Nephron (organoid): ENCODE measurements around the gene EFR3B.
A peak's percentile ranks its signal among the peaks of the same experiment; 100 is the strongest.
"Not testable (repeated sequence)": the region's sequence is repeated elsewhere in the genome, so short reads cannot be mapped to it uniquely, and the experiment has no call there.

ENCODE experiments used
- H3K27ac Mint-ChIP-seq, 3 experiments: 2 replicates each; pipeline ENCODE4 v1.8.0; 2020; ENCODE audit warnings: mixed read lengths in 3 of 3, mild to moderate bottlenecking in 2 of 3, moderate library complexity in 1 of 3
- H3K27me3 Mint-ChIP-seq: 2 replicates; pipeline ENCODE4 v1.8.0; 2021; ENCODE audit warnings: low read depth, mild to moderate bottlenecking, moderate library complexity, mixed read lengths
- H3K36me3 Mint-ChIP-seq: 2 replicates; pipeline ENCODE4 v1.8.0; 2020; ENCODE audit warnings: low read depth, mixed read lengths
- H3K4me1 Mint-ChIP-seq: 2 replicates; pipeline ENCODE4 v1.8.0; 2020; ENCODE audit warnings: mixed read lengths
- H3K4me3 Mint-ChIP-seq, 3 experiments: 2 replicates each; pipeline ENCODE4 v1.8.0; 2020; ENCODE audit warnings: mild to moderate bottlenecking in 3 of 3, mixed read lengths in 3 of 3, moderate library complexity in 2 of 3
- H3K9me3 Mint-ChIP-seq: 2 replicates; pipeline ENCODE4 v1.8.0; 2020; ENCODE audit warnings: mixed read lengths
- TF ChIP-seq, protein P1 (sequence below), 3 experiments: fragments of 200-600 bp; sonication (generic); IDR thresholded peaks; one replicate each; pipeline ENCODE4 v1.5.0; 2021; ENCODE audit warnings: antibody characterized with exemption in 3 of 3; ENCODE audit not compliant: unreplicated experiment in 3 of 3

Gene EFR3B

DNA sequence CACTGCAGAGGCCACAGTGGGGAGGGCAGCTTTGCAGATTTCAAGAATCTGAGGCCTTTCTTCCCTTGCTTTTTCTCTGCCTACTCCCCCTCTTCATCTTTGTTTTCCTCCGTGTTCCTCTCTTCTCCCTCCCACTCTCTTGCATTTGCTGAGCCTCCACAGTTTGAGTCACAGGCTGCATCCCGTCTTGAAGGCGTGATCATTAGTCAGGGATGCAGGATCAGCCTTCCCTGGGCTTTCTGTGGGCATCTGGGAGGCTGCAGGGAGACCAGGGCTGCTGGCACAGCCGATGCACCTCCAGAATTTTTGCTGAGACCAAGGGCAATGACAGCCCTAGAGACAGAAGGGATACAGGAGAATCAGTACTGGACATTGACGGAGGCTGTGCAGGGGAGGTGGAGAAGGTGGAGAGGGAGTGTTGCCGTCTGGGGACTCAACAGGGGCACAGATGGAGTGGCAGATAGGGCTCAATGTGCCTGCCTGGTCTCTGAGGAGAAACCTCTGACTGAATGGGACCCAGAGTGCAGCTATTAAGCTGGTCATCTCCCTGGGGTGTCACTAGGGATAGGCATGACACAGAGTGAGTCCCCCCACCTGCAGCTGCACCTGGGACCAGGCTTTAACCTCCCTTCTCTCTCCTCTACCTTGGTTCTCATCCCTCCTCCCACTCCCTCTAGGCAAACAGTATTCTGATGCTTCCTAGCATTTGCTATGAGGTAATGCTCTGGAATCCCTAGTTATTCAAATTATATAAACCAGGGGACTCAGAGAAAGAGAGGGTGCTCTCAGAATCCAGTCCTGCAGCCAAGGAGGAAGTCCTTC, 41.2 kb upstream of the EFR3B start:
- H3K27me3 Mint-ChIP-seq, result peaks cover 7% of the 10 kb centered on the region
- H3K27ac Mint-ChIP-seq, result peak overlapping the region; percentile 41 to 85 (median 74)
- H3K9me3 Mint-ChIP-seq, result no peaks in the 10 kb centered on the region
- H3K36me3 Mint-ChIP-seq, result no peaks in the 10 kb centered on the region
- TF ChIP-seq, protein P1, sequence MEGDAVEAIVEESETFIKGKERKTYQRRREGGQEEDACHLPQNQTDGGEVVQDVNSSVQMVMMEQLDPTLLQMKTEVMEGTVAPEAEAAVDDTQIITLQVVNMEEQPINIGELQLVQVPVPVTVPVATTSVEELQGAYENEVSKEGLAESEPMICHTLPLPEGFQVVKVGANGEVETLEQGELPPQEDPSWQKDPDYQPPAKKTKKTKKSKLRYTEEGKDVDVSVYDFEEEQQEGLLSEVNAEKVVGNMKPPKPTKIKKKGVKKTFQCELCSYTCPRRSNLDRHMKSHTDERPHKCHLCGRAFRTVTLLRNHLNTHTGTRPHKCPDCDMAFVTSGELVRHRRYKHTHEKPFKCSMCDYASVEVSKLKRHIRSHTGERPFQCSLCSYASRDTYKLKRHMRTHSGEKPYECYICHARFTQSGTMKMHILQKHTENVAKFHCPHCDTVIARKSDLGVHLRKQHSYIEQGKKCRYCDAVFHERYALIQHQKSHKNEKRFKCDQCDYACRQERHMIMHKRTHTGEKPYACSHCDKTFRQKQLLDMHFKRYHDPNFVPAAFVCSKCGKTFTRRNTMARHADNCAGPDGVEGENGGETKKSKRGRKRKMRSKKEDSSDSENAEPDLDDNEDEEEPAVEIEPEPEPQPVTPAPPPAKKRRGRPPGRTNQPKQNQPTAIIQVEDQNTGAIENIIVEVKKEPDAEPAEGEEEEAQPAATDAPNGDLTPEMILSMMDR (IDR thresholded peaks at IDR 0.05; ENCODE audit: unreplicated experiment in 3 of 3), result no peak
- peak overlapping the region in 2 of 3 experiments; percentile 0 to 8 for H3K4me3 Mint-ChIP-seq
- peaks cover 26% of the 10 kb centered on the region for H3K4me1 Mint-ChIP-seq

DNA sequence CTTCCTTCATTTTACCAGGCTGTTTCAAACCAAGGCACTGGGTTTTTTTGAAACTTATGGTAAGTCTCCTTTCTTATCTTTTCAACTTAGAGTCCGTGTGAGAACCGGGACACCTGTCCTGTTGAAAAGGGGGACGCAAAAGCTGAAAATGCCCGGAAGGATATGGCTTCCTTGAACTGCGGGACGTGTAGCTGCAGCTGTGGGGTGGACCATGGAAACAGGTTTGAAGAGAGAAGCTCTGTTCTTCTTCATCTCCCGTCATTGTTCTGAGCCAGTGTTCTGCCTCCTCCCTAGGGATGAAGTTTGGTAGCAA, 40.6 kb upstream of the EFR3B start:
- Mint-ChIP-seq H3K4me3 (no peak overlapping the region), H3K27ac (peak overlapping the region in 2 of 3 experiments; percentile 12 to 85)

DNA sequence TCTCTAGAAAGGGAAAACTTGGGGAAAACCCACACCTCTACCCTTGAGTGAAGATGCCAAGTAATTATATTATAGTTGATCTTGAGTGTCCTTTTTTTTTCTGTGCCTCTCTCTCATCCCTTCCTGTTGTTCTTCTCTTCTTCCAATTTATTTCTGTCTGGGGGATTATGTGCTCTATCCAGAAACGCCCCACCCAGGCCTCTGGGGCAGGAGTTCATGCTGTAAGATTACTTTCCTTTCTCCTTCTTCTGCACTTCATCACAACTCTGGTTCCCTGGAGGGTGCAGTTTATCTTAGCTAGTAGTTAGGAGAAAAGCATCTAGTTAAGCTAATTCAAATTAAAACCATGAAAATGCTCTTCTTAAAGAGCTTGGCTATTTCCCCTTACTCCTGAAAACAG, 39.8 kb upstream of the EFR3B start:
- peak overlapping the region in 1 of 3 experiments; percentile 12 for H3K27ac Mint-ChIP-seq
- TF ChIP-seq, protein P1 (IDR thresholded peaks at IDR 0.05; ENCODE audit: unreplicated experiment in 3 of 3), result no peak

More for the DNA sequence above, 40.6 kb upstream of the EFR3B start:
- Mint-ChIP-seq H3K36me3 (no peaks in the 10 kb centered on the region), H3K27me3 (peaks cover 7% of the 10 kb centered on the region), H3K4me1 (peaks cover 26% of the 10 kb centered on the region), H3K9me3 (no peaks in the 10 kb centered on the region)
- TF ChIP-seq, protein P1 (IDR thresholded peaks at IDR 0.05; ENCODE audit: unreplicated experiment in 3 of 3), result no peak

DNA sequence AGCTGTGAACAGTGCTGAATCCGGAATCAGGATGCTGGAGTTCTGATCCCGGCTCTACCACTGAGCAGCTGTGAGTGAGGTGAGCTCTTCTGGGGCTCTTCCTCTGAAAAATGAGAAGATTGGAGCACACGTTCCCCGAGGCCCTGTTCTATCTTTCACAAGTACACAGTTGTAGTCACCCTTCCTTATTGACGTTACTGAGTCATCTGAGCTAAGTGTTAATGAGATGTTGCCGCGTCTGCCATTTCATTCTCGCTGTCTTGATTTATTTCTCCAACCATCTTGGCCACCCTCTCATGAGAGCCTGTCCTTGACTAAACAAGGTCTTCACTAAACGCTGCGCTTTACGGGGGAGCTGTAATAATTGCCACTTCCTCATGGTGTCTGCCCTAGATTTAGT, 31.9 kb upstream of the EFR3B start:
- no peaks in the 10 kb centered on the region for H3K36me3 Mint-ChIP-seq
- H3K4me3 Mint-ChIP-seq, result no peak overlapping the region
- TF ChIP-seq, protein P1 (IDR thresholded peaks at IDR 0.05; ENCODE audit: unreplicated experiment in 3 of 3), result no peak
- H3K4me1 Mint-ChIP-seq, result peaks cover 7% of the 10 kb centered on the region
- no peaks in the 10 kb centered on the region for H3K9me3 Mint-ChIP-seq
- H3K27me3 Mint-ChIP-seq, result peaks cover 4% of the 10 kb centered on the region
- H3K27ac Mint-ChIP-seq, result peak overlapping the region in 1 of 3 experiments; percentile 10

More for the DNA sequence above, 39.8 kb upstream of the EFR3B start:
- Mint-ChIP-seq H3K9me3 (no peaks in the 10 kb centered on the region), H3K4me1 (peaks cover 22% of the 10 kb centered on the region), H3K27me3 (peaks cover 7% of the 10 kb centered on the region), H3K36me3 (no peaks in the 10 kb centered on the region), H3K4me3 (no peak overlapping the region)

DNA sequence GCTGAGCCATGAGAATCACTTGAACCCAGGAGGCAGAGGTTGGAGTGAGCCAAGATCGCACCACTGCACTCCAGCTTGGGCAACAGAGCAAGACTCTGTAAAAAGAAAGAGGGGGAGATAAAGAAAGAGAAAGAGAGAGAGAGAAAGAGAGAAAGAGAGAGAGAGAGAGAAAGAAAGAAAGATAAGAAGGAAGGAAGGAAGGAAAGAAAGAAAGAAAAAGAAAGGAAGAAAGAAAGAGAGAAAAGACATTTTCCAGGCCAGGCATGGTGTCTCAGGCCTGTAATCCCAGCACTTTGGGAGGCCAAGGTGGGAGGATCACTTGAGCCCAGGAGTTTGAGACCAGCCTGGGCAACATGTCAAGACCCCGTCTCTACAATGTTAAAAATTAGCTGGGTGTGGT, 30.5 kb upstream of the EFR3B start:
- not testable (repeated sequence) for H3K4me3 Mint-ChIP-seq, H3K4me1 Mint-ChIP-seq, H3K9me3 Mint-ChIP-seq, H3K27me3 Mint-ChIP-seq, H3K27ac Mint-ChIP-seq, H3K36me3 Mint-ChIP-seq

DNA sequence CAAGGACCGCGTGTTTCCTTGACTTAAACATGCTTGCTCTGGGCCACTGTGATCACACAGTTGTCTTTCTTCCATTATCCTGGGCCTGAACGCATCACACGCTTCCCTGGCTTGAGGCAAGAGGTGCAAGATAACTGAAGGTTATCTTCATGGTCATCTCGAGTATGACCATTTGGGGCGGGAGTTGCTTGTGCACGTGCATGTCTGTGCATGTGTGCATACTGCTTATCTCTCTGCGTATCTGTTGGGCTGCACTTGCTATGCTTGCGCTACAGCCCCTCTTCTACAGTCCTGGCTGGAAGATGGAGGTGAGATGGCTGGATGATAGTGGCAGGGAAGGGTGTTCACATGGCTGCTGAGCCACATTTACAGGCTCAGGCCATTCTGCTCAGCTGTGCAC, 27.2 kb upstream of the EFR3B start:
- peaks cover 6% of the 10 kb centered on the region for H3K4me1 Mint-ChIP-seq
- peaks cover 11% of the 10 kb centered on the region for H3K27me3 Mint-ChIP-seq
- TF ChIP-seq, protein P1 (IDR thresholded peaks at IDR 0.05; ENCODE audit: unreplicated experiment in 3 of 3), result no peak
- H3K36me3 Mint-ChIP-seq, result no peaks in the 10 kb centered on the region
- no peak overlapping the region for H3K4me3 Mint-ChIP-seq
- no peaks in the 10 kb centered on the region for H3K9me3 Mint-ChIP-seq
- no peak overlapping the region for H3K27ac Mint-ChIP-seq
